ENCODE measurements around the gene RRM2. TPM values are rescaled to one million over a fixed set of nuclear protein-coding genes. Genes with fewer than 3 reads are reported as not detected.

The RRM2 gene
- polyA plus RNA-seq, 1 donor from 2014 or later, result 0.57 TPM

GRCh38 chr2:10125842-10126631, 3.5 kb downstream of the RRM2 start:
- TF ChIP-seq MXI1 (conservative IDR thresholded peaks at IDR 0.05; ENCODE audit: poor library complexity, severe bottlenecking) (no peak), EP300 (conservative IDR thresholded peaks at IDR 0.05; ENCODE audit: poor library complexity, severe bottlenecking) (no peak), EZH2 (IDR thresholded peaks at IDR 0.05; ENCODE audit: borderline replicate concordance, insufficient read depth, low read length, poor library complexity, severe bottlenecking) (no peak), RAD21 (conservative IDR thresholded peaks at IDR 0.05) (no peak), TAF1 (IDR thresholded peaks at IDR 0.05; ENCODE audit: low read depth) (no peak), CTCF (IDR thresholded peaks at IDR 0.05; ENCODE audit: poor library complexity, severe bottlenecking) (no peak), SMC3 (conservative IDR thresholded peaks at IDR 0.05; ENCODE audit: poor library complexity) (no peak), POLR2AphosphoS5 (IDR thresholded peaks at IDR 0.05) (no peak), REST (IDR thresholded peaks at IDR 0.05; ENCODE audit: borderline replicate concordance) (no peak)
- Histone ChIP-seq H3K36me3 (ENCODE audit: insufficient read depth, low read length) (no peaks in the 10 kb centered on the region), H3K9ac (ENCODE audit: low read length) (no peak overlapping the region)

GRCh38 chr2:10126632-10127026, 4.1 kb downstream of the RRM2 start:
- Histone ChIP-seq H4K20me1 (ENCODE audit: insufficient read depth) (no peaks in the 10 kb centered on the region), H3K27ac (ENCODE audit: low read length) (no peak overlapping the region), H3K4me3 (ENCODE audit: low read length) (no peak overlapping the region), H3K27me3 (ENCODE audit: insufficient read depth, low read depth, low read length) (no peaks in the 10 kb centered on the region), H2AFZ (ENCODE audit: low read depth, low read length) (no peak overlapping the region), H3K9me3 (ENCODE audit: low read length) (no peaks in the 10 kb centered on the region), H3K79me2 (replicated peaks; ENCODE audit: insufficient read depth, low read length) (peaks cover 13% of the 10 kb centered on the region), H3F3A (ENCODE audit: insufficient read depth, low read length, poor library complexity, severe bottlenecking) (no peaks in the 10 kb centered on the region), H3K4me2 (ENCODE audit: low read length) (no peak overlapping the region), H3K9me2 (ENCODE audit: insufficient read depth, low read length) (no peaks in the 10 kb centered on the region), H3K9ac (ENCODE audit: low read length) (no peak overlapping the region), H3K36me3 (ENCODE audit: insufficient read depth, low read length) (no peaks in the 10 kb centered on the region)
- no peak for TF ChIP-seq CTCF (IDR thresholded peaks at IDR 0.05; ENCODE audit: poor library complexity, severe bottlenecking)
- no peak for TF ChIP-seq TAF1 (IDR thresholded peaks at IDR 0.05; ENCODE audit: low read depth)
- no peak for TF ChIP-seq RAD21 (conservative IDR thresholded peaks at IDR 0.05)
- no peak for TF ChIP-seq EP300 (conservative IDR thresholded peaks at IDR 0.05; ENCODE audit: poor library complexity, severe bottlenecking)
- TF ChIP-seq SMC3 (conservative IDR thresholded peaks at IDR 0.05; ENCODE audit: poor library complexity), result no peak
- no peak for TF ChIP-seq MXI1 (conservative IDR thresholded peaks at IDR 0.05; ENCODE audit: poor library complexity, severe bottlenecking)
- TF ChIP-seq EZH2 (IDR thresholded peaks at IDR 0.05; ENCODE audit: borderline replicate concordance, insufficient read depth, low read length, poor library complexity, severe bottlenecking), result no peak
- TF ChIP-seq REST (IDR thresholded peaks at IDR 0.05; ENCODE audit: borderline replicate concordance), result no peak
- no peak for TF ChIP-seq POLR2AphosphoS5 (IDR thresholded peaks at IDR 0.05)

More at GRCh38 chr2:10125842-10126631, 3.5 kb downstream of the RRM2 start:
- H3K4me3 ChIP-seq (ENCODE audit: low read length), result no peak overlapping the region
- H4K20me1 ChIP-seq (ENCODE audit: insufficient read depth), result no peaks in the 10 kb centered on the region
- no peak overlapping the region for H3K27ac ChIP-seq (ENCODE audit: low read length)
- H3F3A ChIP-seq (ENCODE audit: insufficient read depth, low read length, poor library complexity, severe bottlenecking), result no peaks in the 10 kb centered on the region
- no peaks in the 10 kb centered on the region for H3K9me2 ChIP-seq (ENCODE audit: insufficient read depth, low read length)
- H3K79me2 ChIP-seq (replicated peaks; ENCODE audit: insufficient read depth, low read length), result peaks cover 13% of the 10 kb centered on the region
- H3K4me2 ChIP-seq (ENCODE audit: low read length), result no peak overlapping the region
- H2AFZ ChIP-seq (ENCODE audit: low read depth, low read length), result no peak overlapping the region
- H3K27me3 ChIP-seq (ENCODE audit: insufficient read depth, low read depth, low read length), result no peaks in the 10 kb centered on the region
- no peaks in the 10 kb centered on the region for H3K9me3 ChIP-seq (ENCODE audit: low read length)

Data from neural cell (in vitro differentiated cells).